DMS53 treated with DMSO at 0.1 percent for 48 hours (cell line): ENCODE data around the gene LETM1.

Source experiments
- DNase-seq: peaks from one replicate; lab custom pipeline; 2025; ENCODE audit not compliant: unreplicated experiment; lab: John Stamatoyannopoulos, UW

The LETM1 gene

DNA sequence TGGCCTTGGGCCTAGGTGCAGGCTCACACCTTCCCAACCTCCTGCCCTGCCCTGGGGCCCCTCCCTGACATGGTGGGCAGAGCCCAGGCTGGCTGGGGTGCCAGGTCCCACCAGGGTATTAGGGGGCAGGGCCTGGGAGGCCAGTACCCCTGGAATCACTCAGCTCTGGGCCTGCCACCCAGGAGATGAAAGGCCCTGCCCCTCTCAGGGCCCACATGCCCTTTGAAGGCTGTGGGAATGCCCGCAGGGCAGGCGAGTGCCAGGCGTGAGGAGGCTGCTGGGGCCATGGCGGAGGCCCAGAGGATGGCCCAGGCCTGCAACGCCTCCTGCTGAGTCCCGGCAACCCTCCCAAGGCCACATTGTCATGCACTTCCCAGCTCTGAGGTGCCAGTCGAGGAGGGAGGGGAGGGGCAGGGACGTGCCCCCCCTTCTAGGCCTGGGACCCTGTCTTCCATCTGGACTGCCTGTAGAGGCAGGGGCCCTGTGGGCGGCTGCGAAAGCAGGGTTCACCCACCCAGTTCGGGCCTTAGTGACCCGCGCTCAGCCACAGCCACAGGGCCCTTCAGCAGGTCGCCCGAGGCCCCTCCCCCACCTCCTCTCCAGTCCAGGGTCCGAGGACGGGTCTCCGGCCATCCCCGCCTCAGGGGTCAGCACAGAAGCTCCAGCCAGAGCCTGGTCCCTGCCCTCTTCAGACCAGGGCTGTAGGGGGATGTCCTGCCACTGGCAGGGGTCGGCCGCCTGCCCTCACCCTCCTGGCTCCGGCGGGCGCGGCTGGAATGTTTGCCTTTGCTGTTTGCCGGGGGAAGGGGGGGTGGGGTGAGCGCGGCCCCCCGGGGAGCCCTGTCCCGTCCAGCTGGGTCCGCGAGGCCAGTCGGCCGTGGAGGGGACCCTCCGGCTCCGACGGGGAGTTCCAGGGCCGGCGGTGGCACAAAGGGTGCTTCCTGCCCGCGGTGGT is 89.6 kb downstream of the LETM1 start:
- DNase-seq, result no peak

- DNase-seq, result no peak
These were observed 90.4 kb downstream of the LETM1 start for GRCh38 chr4:1765409-1766072.

GRCh38 chr4:1764670-1765069 is 91.3 kb downstream of the LETM1 start:
- DNase-seq, result no peak

- no peak for DNase-seq
These were observed 92.3 kb downstream of the LETM1 start for GRCh38 chr4:1763550-1764080.

DNA sequence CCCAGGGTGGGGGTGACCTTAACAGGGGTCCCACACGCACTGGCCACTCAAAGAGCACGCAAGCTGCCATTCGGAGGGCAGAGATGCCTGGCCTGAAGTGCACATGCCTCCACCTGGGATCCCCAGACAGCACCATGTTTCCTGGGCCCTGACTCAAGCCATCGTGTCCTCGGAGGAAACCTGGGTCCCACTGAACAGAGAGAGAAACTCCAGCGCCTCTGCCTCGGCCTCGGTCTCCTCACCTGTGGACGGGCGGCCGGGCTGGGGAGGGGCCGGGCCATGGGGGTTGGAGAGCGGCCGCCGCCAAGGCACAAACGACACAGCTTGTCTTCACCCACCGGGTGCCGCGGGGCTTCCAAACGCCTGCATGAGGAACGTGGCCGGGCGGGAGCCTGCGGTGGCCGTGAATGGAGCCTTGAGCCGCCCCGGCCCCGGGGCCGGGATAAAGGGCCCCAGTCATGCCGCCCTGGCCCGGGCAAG is 92.8 kb downstream of the LETM1 start:
- DNase-seq, result no peak

DNA sequence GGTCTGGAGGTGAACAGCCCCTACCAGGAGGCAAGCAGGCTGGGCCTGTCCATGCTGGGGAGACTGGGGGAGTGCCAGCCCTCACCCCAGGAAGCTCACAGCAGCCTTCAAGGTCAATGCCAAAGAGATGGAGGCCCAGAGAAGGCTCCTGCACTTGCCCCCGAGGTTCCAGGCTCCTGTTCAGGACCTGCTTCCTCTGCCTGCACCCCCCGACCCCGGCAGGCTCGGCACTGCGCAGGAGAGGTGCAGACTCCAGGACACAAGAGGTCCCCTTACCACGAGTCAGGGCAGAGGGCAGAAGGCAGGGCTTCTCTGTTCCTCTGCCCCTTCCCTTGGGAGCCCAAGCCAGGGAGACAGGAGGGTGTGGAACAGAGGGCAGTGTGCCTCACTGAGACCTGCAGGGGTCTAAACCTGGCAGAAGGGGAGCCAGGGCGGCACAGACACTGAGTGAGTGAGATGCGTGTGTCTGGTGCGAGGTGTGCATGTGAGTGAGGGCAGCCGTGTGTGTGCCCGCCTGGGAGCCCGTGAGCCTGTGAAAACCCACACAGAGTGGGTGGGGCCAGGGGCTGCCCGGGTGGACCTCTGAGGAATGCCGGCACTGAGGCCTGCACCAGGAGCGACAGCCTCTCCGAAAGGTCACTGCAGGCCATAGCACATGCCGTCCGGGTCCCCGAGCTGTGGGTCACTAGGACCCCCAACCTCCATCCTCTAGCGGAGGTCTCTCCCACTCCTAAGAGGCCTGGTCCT is 93.5 kb downstream of the LETM1 start:
- DNase-seq, result no peak
